ENCODE data around the gene HACD4.

DNA sequence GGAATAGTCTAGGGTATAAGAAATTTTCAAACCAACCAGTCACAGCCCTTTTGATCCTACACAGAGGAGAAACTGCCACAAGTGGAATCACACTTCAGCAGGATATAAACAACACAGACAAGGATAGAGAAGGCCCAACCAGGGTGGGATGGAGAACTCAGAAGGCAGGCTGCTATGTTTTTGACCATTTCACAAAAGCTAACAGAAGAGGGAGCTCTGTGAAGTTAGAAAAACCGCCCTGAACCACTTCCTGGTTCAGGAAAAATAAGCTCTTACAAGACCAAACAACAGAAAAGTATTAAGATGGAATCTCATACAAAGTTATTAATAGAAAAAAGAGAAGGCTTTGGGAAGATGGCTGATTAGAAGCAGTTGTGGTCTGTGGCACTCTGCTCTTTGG lies 47.3 kb upstream of the HACD4 start:
- no peak for TF ChIP-seq EP300 (IDR thresholded peaks at IDR 0.05)
- TF ChIP-seq, protein P1, sequence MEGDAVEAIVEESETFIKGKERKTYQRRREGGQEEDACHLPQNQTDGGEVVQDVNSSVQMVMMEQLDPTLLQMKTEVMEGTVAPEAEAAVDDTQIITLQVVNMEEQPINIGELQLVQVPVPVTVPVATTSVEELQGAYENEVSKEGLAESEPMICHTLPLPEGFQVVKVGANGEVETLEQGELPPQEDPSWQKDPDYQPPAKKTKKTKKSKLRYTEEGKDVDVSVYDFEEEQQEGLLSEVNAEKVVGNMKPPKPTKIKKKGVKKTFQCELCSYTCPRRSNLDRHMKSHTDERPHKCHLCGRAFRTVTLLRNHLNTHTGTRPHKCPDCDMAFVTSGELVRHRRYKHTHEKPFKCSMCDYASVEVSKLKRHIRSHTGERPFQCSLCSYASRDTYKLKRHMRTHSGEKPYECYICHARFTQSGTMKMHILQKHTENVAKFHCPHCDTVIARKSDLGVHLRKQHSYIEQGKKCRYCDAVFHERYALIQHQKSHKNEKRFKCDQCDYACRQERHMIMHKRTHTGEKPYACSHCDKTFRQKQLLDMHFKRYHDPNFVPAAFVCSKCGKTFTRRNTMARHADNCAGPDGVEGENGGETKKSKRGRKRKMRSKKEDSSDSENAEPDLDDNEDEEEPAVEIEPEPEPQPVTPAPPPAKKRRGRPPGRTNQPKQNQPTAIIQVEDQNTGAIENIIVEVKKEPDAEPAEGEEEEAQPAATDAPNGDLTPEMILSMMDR (IDR thresholded peaks at IDR 0.05): no peak
- TF ChIP-seq POLR2A (IDR thresholded peaks at IDR 0.05): no peak

Measured in stomach (tissue), 4 donors.